B cell (primary cell): ENCODE measurements around the gene XIRP2. TPM values are rescaled to one million over a fixed set of nuclear protein-coding genes. Genes with fewer than 3 reads are reported as not detected.

ENCODE experiments used
- ATAC-seq: fragments of 200-7000 bp; cut with Tn5 transposase; one replicate; pipeline ENCODE4 v1.10.0; 2021; ENCODE audit warnings: low read depth, mild to moderate bottlenecking, moderate number of reproducible peaks, moderate library complexity
- CTCF ChIA-PET: fragments of 350-600 bp; sonication (Branson Sonifier 250); formaldehyde crosslinking; loops from one replicate; lab custom pipeline; 2021; ENCODE audit warnings: antibody characterized with exemption, inconsistent platforms; lab: Charles Lee
- POLR2A ChIA-PET: fragments of 350-600 bp; sonication (Branson Sonifier 250); formaldehyde crosslinking; loops from one replicate; lab custom pipeline; 2021; ENCODE audit warnings: antibody characterized with exemption; lab: Charles Lee
- DNase-seq: peaks from one replicate; pipeline ENCODE4 v3.0.0; 2013
- H2AFZ ChIP-seq: 2 replicates; pipeline ENCODE4 v1.6.1; 2012; ENCODE audit warnings: mild to moderate bottlenecking, low read depth, low read length; ENCODE audit not compliant: insufficient read depth, poor library complexity, severe bottlenecking
- H3K27ac ChIP-seq, 2 donors: 1 replicate in 1 of 2; 2 replicates in 1 of 2; pipeline ENCODE4 v1.5.1; 2012 to 2013; ENCODE audit warnings: low read length in 2 of 2, mild to moderate bottlenecking in 2 of 2, moderate library complexity in 1 of 2
- H3K27me3 ChIP-seq, 4 experiments: fragments of 200-600 bp in 1 of 4; sonication (generic) in 1 of 4; replicated peaks in 1 of 4; 1 replicate in 2 of 4; 2 replicates in 2 of 4; pipeline versions ENCODE4 v1.6.1 to v1.7.0; 2013 to 2016; ENCODE audit warnings: low read length in 3 of 4, mild to moderate bottlenecking in 2 of 4, mixed read lengths in 1 of 4, moderate library complexity in 1 of 4; ENCODE audit not compliant: insufficient read depth in 4 of 4, control insufficient read depth in 3 of 4; ENCODE audit errors: control extremely low read depth in 1 of 4
- H3K36me3 ChIP-seq, 2 experiments: replicated peaks in 1 of 2; 1 replicate in 1 of 2; 2 replicates in 1 of 2; pipeline versions ENCODE4 v1.6.1 to v1.7.1; 2013; ENCODE audit warnings: low read length in 1 of 2; ENCODE audit not compliant: insufficient read depth in 2 of 2, control insufficient read depth in 1 of 2; ENCODE audit errors: control extremely low read depth in 1 of 2, extremely low read depth in 1 of 2
- H3K4me1 ChIP-seq, 2 donors: fragments of 200-600 bp in 1 of 2; sonication (generic) in 1 of 2; 1 replicate in 1 of 2; 2 replicates in 1 of 2; pipeline versions ENCODE4 v1.5.1 to v1.6.1; 2013 to 2017; ENCODE audit warnings: low read length in 2 of 2; ENCODE audit not compliant: control insufficient read depth in 2 of 2, insufficient read depth in 2 of 2
- H3K4me2 ChIP-seq: replicated peaks from 2 replicates; pipeline ENCODE3; 2012; ENCODE audit warnings: mild to moderate bottlenecking, low read depth, low read length; ENCODE audit not compliant: poor library complexity, severe bottlenecking
- H3K4me3 ChIP-seq, 5 experiments: fragments of 200-600 bp in 1 of 5; sonication (generic) in 1 of 5; 1 replicate in 3 of 5; 2 replicates in 2 of 5; pipeline versions ENCODE4 v1.5.1 to v1.7.0; 2011 to 2016; ENCODE audit warnings: low read length in 4 of 5, mild to moderate bottlenecking in 4 of 5, low read depth in 2 of 5, control low read depth in 1 of 5, moderate library complexity in 1 of 5; ENCODE audit not compliant: insufficient read depth in 1 of 5; ENCODE audit errors: control extremely low read depth in 1 of 5, extremely low read depth in 1 of 5
- H3K79me2 ChIP-seq: fragments of 200-600 bp; sonication (generic); one replicate; pipeline ENCODE4 v1.6.0; 2016; ENCODE audit warnings: low read length; ENCODE audit not compliant: control insufficient read depth, insufficient read depth
- H3K9ac ChIP-seq: fragments of 200-600 bp; sonication (generic); 2 replicates; pipeline ENCODE4 v1.6.1; 2017; ENCODE audit warnings: mild to moderate bottlenecking, low read length, moderate library complexity
- H3K9me3 ChIP-seq, 3 donors: one replicate each; pipeline versions ENCODE4 v1.6.1 to v1.7.1; 2013; ENCODE audit warnings: low read length in 2 of 3; ENCODE audit not compliant: control insufficient read depth in 2 of 3, insufficient read depth in 1 of 3; ENCODE audit errors: control extremely low read depth in 1 of 3
- H4K20me1 ChIP-seq: 2 replicates; pipeline ENCODE4 v1.6.0; 2012; ENCODE audit warnings: mild to moderate bottlenecking, low read length; ENCODE audit not compliant: insufficient read depth, control insufficient read depth, poor library complexity, severe bottlenecking
- H3K27ac Mint-ChIP-seq: one replicate; pipeline ENCODE4 v1.8.0; 2021; ENCODE audit warnings: mixed read lengths
- H3K27me3 Mint-ChIP-seq: one replicate; pipeline ENCODE4 v1.8.0; 2021; ENCODE audit warnings: mixed read lengths
- H3K4me1 Mint-ChIP-seq: one replicate; pipeline ENCODE4 v1.8.0; 2021; ENCODE audit warnings: mixed read lengths
- H3K4me3 Mint-ChIP-seq: one replicate; pipeline ENCODE4 v1.8.0; 2021; ENCODE audit warnings: mixed read lengths
- H3K9me3 Mint-ChIP-seq: one replicate; pipeline ENCODE4 v1.8.0; 2022; ENCODE audit warnings: mixed read lengths; ENCODE audit not compliant: insufficient read depth
- CTCF ChIP-seq: fragments of 200-600 bp; IDR thresholded peaks from one replicate; pipeline ENCODE4 v1.8.0; 2022; ENCODE audit warnings: antibody characterized with exemption, mild to moderate bottlenecking
- EZH2 ChIP-seq: IDR thresholded peaks from 2 replicates; pipeline ENCODE4 v1.6.1; 2012; ENCODE audit warnings: borderline replicate concordance, low read depth, mild to moderate bottlenecking, moderate library complexity, low read length; ENCODE audit not compliant: insufficient read depth, poor library complexity, severe bottlenecking
- WGBS: methylation state at CpG from one replicate; pipeline ENCODE4 v1.1.5; 2013; ENCODE audit warnings: missing lambda C conversion rate; ENCODE audit not compliant: insufficient coverage; 5-methylcytosine and 5-hydroxymethylcytosine counted together
- intact Hi-C: fragments of 100-400 bp; cut with micrococcal nuclease; formaldehyde crosslinking; loops from one replicate; pipeline ENCODE4 v1.10.0; 2022
- polyA plus RNA-seq: library from polyadenylated mRNA; depleted of rRNA; stranded (reverse); fragments of >200 nt; gene quantifications from 2 replicates; pipeline ENCODE4 v1.2.3, GENCODE V29; 2012
- total RNA-seq, 2 donors: library from RNA; stranded (reverse); fragments of 120-200 nt in 1 of 2; gene quantifications; 1 replicate in 1 of 2; 2 replicates in 1 of 2; pipeline versions ENCODE4 v1.2.3 to v1.2.4, GENCODE V29; 2013 to 2022

Gene XIRP2
- total and polyA plus RNA-seq, 2 donors (not counting 1 experiment from before 2014, with no cell fraction given): not detected

GRCh38 chr2:166895243-166895642 is 7.0 kb downstream of the XIRP2 start:
- POLR2A ChIA-PET: no interaction called here
- no peaks in the 10 kb centered on the region for H4K20me1 ChIP-seq
- no peaks in the 10 kb centered on the region for H3K27me3 ChIP-seq
- Mint-ChIP-seq H3K27me3 (no peaks in the 10 kb centered on the region), H3K27ac (no peak overlapping the region), H3K4me1 (no peaks in the 10 kb centered on the region), H3K4me3 (no peak overlapping the region), H3K9me3 (no peaks in the 10 kb centered on the region)
- no peaks in the 10 kb centered on the region for H3K4me1 ChIP-seq
- no peak for TF ChIP-seq EZH2
- TF ChIP-seq CTCF: no peak
- H3K9me3 ChIP-seq: no peaks in the 10 kb centered on the region
- no peaks in the 10 kb centered on the region for H3K36me3 ChIP-seq
- no peak overlapping the region for H2AFZ ChIP-seq
- H3K27ac ChIP-seq: no peak overlapping the region
- no peak overlapping the region for H3K9ac ChIP-seq
- no peaks in the 10 kb centered on the region for H3K79me2 ChIP-seq
- CTCF ChIA-PET: no interaction called here
- no peak overlapping the region for H3K4me3 ChIP-seq
- H3K4me2 ChIP-seq: no peak overlapping the region
- no peak for ATAC-seq
- no peak for DNase-seq
- WGBS: no CpG with 5 or more reads among the region's 2 CpGs
- intact Hi-C loops: no loop called here

GRCh38 chr2:166897666-166898065 is 9.4 kb downstream of the XIRP2 start:
- Mint-ChIP-seq H3K4me3 (no peak overlapping the region), H3K27me3 (no peaks in the 10 kb centered on the region), H3K27ac (no peak overlapping the region), H3K9me3 (no peaks in the 10 kb centered on the region), H3K4me1 (no peaks in the 10 kb centered on the region)
- Histone ChIP-seq H3K4me1 (no peaks in the 10 kb centered on the region), H3K4me2 (no peak overlapping the region), H3K4me3 (no peak overlapping the region), H3K9me3 (peaks cover 0 to 1% (median 0%) of the 10 kb centered on the region in 3 donors), H3K36me3 (no peaks in the 10 kb centered on the region), H3K79me2 (no peaks in the 10 kb centered on the region), H4K20me1 (no peaks in the 10 kb centered on the region), H3K27me3 (no peaks in the 10 kb centered on the region), H3K27ac (no peak overlapping the region), H3K9ac (no peak overlapping the region), H2AFZ (no peak overlapping the region)
- CTCF ChIA-PET: no interaction called here
- POLR2A ChIA-PET: no interaction called here
- intact Hi-C loops: no loop called here
- no peak for ATAC-seq
- no peak for DNase-seq
- no peak for TF ChIP-seq CTCF
- TF ChIP-seq EZH2: no peak
